NCI-H446 (cell line): ENCODE data around the gene TFPI.

Source experiments
- DNase-seq, 2 experiments: peaks; one replicate each; lab custom pipeline; 2025; lab: John Stamatoyannopoulos, UW

Gene TFPI

GRCh38 chr2:187504312-187504921, 49.8 kb downstream of the TFPI start:
- no peak for DNase-seq

- DNase-seq: no peak
These were observed 50.5 kb downstream of the TFPI start for GRCh38 chr2:187503700-187504099.

DNA sequence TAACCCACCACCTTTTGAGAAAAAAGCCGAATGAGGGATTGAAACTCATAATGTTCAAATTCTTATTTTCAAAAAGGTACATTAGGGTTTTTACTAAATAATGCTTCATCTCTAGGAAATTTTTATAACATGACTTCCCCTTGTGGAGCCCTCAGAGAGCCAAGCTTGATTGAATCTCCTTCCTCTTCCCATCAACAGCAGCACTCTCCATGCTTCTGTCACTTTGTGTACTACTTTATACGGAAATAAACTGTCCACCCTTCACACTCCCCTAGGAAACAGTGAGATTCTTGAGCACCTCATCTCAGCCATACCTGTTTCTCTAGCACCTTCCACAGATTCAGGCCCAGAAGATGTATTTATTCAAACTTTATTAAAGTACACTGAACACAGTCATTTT, 51.8 kb downstream of the TFPI start:
- no peak for DNase-seq

GRCh38 chr2:187500585-187501359, 53.5 kb downstream of the TFPI start:
- DNase-seq: peak; percentile 3 to 46

- peak; percentile 46 to 72 for DNase-seq
These were observed 54.2 kb downstream of the TFPI start for GRCh38 chr2:187499941-187500532.

GRCh38 chr2:187497858-187498463, 56.3 kb downstream of the TFPI start:
- peak; percentile 8 to 45 for DNase-seq

GRCh38 chr2:187497140-187497539, 57.1 kb downstream of the TFPI start:
- DNase-seq: no peak

DNA sequence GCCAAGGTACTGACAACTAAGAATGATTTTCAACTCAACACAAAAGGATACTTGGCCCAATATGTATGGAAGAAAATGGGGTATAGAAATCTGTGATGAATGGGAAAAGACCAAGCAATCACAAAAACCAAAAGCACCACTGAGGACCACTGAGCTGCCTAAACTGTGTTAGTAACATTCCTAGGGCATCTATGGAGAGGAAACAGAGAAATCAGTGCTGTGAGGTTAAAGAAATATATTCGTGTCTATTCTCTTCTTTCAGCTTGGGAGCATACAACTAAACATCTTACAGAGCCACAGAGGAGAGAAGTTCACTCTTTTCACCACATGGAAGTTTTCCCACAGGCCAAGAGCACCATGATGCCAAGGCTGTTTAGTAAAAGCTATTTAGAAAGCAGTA, 58.9 kb downstream of the TFPI start:
- peak in 1 of 2 experiments; percentile 6 for DNase-seq

GRCh38 chr2:187493877-187494568, 60.2 kb downstream of the TFPI start:
- no peak for DNase-seq

- no peak for DNase-seq
These were observed 61.1 kb downstream of the TFPI start for GRCh38 chr2:187493180-187493579.

- no peak for DNase-seq
These were observed 68.0 kb downstream of the TFPI start for GRCh38 chr2:187486241-187486640.

- no peak for DNase-seq
These were observed 68.7 kb downstream of the TFPI start for GRCh38 chr2:187485523-187485922.

DNA sequence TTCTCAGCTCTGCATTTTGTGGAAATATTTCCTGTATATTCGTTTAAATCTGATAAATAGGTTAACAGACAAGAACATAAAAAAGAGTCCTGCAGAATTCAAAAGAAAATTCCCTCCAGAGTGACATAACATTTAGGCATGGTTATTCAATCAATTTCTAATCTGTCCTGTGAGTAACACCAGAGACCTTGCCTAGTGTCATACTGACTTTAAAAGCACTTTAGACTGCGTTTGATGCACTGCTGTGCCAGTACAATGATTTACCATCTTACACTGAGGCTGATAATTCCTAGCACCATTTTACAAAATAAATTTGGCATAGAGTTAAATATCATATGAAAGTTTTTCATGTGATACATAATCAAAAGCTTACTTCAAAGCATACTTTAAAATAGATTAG, 70.7 kb downstream of the TFPI start:
- DNase-seq: no peak

DNA sequence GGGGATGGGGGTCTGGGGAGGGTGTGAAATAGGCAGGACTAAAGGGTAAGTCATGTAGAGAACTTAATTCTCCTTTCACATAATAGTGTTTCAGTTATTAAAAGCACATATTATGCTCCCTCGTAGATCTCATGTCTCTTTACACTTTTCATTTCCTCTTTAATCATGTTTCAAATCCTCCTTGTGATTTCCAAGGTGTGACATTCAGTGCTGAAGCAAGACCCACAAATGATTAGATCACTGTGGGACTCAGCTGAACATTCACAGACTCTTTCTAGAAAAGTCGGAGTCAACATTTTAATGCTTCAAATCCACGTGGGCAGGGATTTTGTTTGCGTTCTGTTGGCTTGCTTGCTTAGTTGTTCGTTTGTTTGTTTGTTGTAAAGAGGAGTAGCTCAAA, 71.4 kb downstream of the TFPI start:
- no peak for DNase-seq

GRCh38 chr2:187481543-187481942, 72.7 kb downstream of the TFPI start:
- no peak for DNase-seq

DNA sequence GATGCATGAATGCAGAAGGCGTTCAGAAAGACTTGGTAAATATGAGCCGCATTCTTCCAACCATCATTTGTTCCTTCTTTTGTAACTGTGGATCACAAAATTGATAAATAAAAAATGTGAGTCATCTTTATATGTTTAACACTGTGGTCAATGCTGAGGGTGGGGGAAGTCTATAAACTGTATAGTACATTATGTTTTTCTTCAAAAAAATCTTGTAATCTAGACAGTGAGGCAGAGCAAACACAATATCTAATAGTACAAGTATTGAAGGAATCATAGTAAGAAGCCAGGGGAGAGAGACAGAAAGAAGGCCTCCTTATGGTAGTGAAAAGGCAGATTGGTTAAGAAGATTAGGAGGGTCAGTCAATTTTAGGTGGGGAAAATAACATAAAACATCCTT, 75.5 kb downstream of the TFPI start:
- no peak for DNase-seq

- no peak for DNase-seq
These were observed 77.2 kb downstream of the TFPI start for GRCh38 chr2:187477051-187477450.

DNA sequence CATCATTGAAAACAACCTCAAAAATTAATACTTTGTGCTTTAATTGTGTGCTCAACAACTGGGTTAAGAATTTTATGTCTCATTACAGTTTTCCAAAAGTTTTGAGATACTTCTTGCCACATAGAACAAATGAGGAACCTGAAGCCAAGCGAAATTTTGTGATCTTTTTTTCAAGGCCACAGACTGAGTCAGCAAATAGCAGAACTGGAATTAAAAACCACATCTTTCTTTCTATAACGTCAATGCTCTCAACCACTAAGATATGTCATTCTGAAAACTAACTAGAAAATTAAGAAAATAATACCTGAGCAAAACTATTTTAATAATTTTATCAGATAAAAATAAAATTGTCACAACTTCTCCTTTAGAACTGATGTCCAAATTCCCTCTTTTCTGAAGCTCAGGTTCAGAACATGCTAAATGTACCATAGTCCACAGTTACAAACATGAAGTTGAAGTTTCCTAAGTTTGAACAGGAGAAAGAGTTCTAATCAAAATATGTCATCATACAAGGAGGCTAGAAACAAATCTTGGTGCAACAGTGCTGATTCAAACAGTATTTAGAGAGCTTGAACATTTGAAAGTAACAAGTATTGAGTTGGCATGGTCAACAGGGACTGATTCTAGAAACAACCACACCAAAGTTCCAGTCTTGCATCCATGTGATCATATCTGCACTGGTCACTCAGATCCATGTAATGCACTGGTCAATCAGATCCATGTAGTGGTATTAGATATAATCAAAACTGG, 78.6 kb downstream of the TFPI start:
- DNase-seq: no peak

DNA sequence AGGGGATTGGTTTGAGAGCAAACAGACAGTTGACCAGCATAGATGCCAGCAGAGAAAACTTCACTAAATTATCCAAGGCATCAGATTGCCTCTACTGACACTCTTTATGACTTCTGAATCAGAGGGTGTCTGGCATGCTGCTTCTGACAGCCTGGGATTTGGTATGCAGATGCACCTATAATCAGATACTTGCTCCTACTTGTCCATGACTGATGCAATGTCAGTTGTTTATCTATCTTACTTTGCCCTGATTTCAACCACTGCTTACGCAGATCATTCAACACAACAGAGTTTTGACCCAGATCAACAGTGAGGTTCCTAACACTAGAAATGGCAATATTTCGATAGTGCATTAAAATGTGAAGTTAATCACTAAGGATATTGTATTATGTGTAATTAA, 83.5 kb downstream of the TFPI start:
- no peak for DNase-seq

DNA sequence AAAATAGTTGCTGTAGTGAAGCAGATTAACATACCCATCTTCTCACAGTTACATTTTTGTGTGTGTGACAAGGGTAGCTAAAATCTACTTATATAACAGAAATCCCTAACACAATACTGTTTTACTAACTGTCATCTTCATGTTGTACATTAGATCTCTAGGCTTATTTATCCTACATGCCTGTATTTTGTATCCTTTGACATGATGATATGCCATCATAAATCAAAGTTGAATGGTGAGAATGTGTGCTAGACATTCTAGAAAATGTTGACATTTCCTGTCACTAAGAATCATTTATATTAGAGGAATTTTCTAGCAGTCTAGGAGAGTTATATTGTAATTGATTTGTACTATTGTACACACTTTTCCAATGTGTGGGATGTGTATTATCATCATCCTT, 84.7 kb downstream of the TFPI start:
- DNase-seq: no peak

DNA sequence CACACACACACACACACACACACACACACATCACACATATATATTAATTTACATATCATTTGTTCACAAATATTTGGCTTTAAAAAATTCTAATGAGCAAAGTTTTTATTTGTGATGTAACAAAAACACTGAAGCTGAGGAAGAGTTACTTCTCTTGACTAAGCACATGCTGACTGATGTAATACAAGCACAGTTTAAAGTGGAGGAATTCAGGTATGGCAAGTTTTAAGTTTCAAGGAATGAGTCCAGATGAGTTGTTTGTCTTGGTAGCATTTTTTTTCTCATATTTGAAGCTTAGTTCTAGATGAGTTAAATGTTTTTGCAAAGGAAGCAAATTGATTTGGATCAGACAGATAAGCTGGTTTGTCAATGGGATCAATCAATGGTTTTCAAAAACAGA, 86.0 kb downstream of the TFPI start:
- no peak for DNase-seq
